Mesendoderm (in vitro differentiated cells): ENCODE results near the gene WDR1.

Source experiments
- DNase-seq: peaks from one replicate; pipeline ENCODE4 v3.0.0; 2013
- H2AK5ac ChIP-seq: 2 replicates; pipeline ENCODE4 v1.6.1; 2013; ENCODE audit warnings: low read length, inconsistent platforms
- H2BK120ac ChIP-seq: 2 replicates; pipeline ENCODE4 v1.6.1; 2013; ENCODE audit warnings: low read depth, mild to moderate bottlenecking, low read length, moderate library complexity, mixed read lengths
- H2BK15ac ChIP-seq: replicated peaks from 2 replicates; pipeline ENCODE4 v1.6.1; 2013; ENCODE audit warnings: low read depth, mild to moderate bottlenecking, moderate library complexity
- H2BK5ac ChIP-seq: 2 replicates; pipeline ENCODE4 v1.6.1; 2013; ENCODE audit warnings: low read length, inconsistent platforms
- H3K18ac ChIP-seq: 2 replicates; pipeline ENCODE4 v1.6.1; 2013; ENCODE audit warnings: mild to moderate bottlenecking, low read length, mixed read lengths
- H3K23ac ChIP-seq: one replicate; pipeline ENCODE4 v1.6.1; 2013; ENCODE audit warnings: low read length
- H3K27ac ChIP-seq: 2 replicates; pipeline ENCODE4 v1.5.1; 2013; ENCODE audit warnings: low read depth, mild to moderate bottlenecking, inconsistent platforms, low read length, moderate library complexity
- H3K27me3 ChIP-seq: 2 replicates; pipeline ENCODE4 v1.6.1; 2013; ENCODE audit warnings: low read length, control low read depth, mild to moderate bottlenecking, inconsistent platforms; ENCODE audit not compliant: insufficient read depth, poor library complexity
- H3K36me3 ChIP-seq: 2 replicates; pipeline ENCODE4 v1.6.1; 2013; ENCODE audit warnings: low read length, inconsistent platforms; ENCODE audit not compliant: control insufficient read depth, insufficient read depth
- H3K4ac ChIP-seq: one replicate; pipeline ENCODE4 v1.6.1; 2013; ENCODE audit warnings: low read depth, mild to moderate bottlenecking, low read length, moderate library complexity
- H3K4me1 ChIP-seq: 2 replicates; pipeline ENCODE4 v1.6.1; 2013; ENCODE audit warnings: low read depth, low read length, inconsistent platforms; ENCODE audit not compliant: control insufficient read depth
- H3K4me2 ChIP-seq: 2 replicates; pipeline ENCODE4 v1.6.1; 2013; ENCODE audit warnings: low read length
- H3K4me3 ChIP-seq: 2 replicates; pipeline ENCODE4 v1.5.1; 2013; ENCODE audit warnings: mild to moderate bottlenecking, low read length
- H3K56ac ChIP-seq: one replicate; pipeline ENCODE4 v1.6.1; 2013; ENCODE audit warnings: low read length
- H3K79me1 ChIP-seq: 2 replicates; pipeline ENCODE4 v1.6.1; 2013; ENCODE audit warnings: low read length, inconsistent platforms
- H3K79me2 ChIP-seq: 2 replicates; pipeline ENCODE4 v1.6.1; 2013; ENCODE audit warnings: mild to moderate bottlenecking, low read length; ENCODE audit not compliant: control insufficient read depth, insufficient read depth
- H3K9ac ChIP-seq: 2 replicates; pipeline ENCODE4 v1.6.1; 2013; ENCODE audit warnings: low read length, inconsistent platforms
- H4K5ac ChIP-seq: one replicate; pipeline ENCODE4 v1.6.1; 2013; ENCODE audit warnings: low read length
- H4K8ac ChIP-seq: one replicate; pipeline ENCODE4 v1.6.1; 2013; ENCODE audit warnings: low read depth, mild to moderate bottlenecking, control low read depth, low read length, moderate library complexity
- WGBS: extraction: QIAGEN DNeasy Blood & Tissue Kit; methylation state at CpG from one replicate; pipeline ENCODE4 v1.1.7; 2013; ENCODE audit warnings: low lambda C conversion rate, missing lambda C conversion rate; ENCODE audit not compliant: insufficient coverage; ENCODE audit errors: extremely low coverage; 5-methylcytosine and 5-hydroxymethylcytosine counted together

Gene WDR1

DNA sequence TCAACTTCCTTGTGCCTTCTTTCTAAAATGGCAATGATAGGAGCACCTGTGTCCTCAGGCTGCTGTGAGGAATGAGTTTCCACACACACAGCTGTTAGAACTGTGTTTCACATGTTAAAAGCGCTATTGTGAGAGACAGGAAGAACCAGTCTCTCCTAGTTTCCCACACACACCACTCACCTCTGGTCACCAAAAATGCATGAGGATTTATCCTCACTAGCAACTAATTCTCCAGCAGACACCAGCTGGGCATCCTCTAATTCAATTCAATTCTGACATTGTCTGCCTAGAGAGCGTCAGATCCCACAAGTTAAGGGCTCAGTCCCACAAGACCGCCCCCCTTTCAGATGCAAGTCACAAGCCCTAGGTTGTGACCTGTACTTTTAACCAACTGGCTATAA is 66.3 kb downstream of the WDR1 start:
- no peaks in the 10 kb centered on the region for H3K79me2 ChIP-seq
- no peak for DNase-seq
- no peak overlapping the region for H2AK5ac ChIP-seq
- WGBS: no CpG with 5 or more reads among the region's 3 CpGs
- no peak overlapping the region for H4K5ac ChIP-seq
- no peak overlapping the region for H3K18ac ChIP-seq
- no peak overlapping the region for H2BK15ac ChIP-seq
- H3K27ac ChIP-seq: no peak overlapping the region
- H3K27me3 ChIP-seq: no peaks in the 10 kb centered on the region
- no peaks in the 10 kb centered on the region for H3K79me1 ChIP-seq
- no peak overlapping the region for H3K4me3 ChIP-seq
- H3K4ac ChIP-seq: no peak overlapping the region
- no peak overlapping the region for H3K23ac ChIP-seq
- H3K4me2 ChIP-seq: no peak overlapping the region
- no peak overlapping the region for H3K56ac ChIP-seq
- peaks cover 6% of the 10 kb centered on the region for H3K4me1 ChIP-seq
- H3K36me3 ChIP-seq: no peaks in the 10 kb centered on the region
- H4K8ac ChIP-seq: no peak overlapping the region
- no peak overlapping the region for H3K9ac ChIP-seq
- H2BK5ac ChIP-seq: no peak overlapping the region
- H2BK120ac ChIP-seq: no peak overlapping the region

DNA sequence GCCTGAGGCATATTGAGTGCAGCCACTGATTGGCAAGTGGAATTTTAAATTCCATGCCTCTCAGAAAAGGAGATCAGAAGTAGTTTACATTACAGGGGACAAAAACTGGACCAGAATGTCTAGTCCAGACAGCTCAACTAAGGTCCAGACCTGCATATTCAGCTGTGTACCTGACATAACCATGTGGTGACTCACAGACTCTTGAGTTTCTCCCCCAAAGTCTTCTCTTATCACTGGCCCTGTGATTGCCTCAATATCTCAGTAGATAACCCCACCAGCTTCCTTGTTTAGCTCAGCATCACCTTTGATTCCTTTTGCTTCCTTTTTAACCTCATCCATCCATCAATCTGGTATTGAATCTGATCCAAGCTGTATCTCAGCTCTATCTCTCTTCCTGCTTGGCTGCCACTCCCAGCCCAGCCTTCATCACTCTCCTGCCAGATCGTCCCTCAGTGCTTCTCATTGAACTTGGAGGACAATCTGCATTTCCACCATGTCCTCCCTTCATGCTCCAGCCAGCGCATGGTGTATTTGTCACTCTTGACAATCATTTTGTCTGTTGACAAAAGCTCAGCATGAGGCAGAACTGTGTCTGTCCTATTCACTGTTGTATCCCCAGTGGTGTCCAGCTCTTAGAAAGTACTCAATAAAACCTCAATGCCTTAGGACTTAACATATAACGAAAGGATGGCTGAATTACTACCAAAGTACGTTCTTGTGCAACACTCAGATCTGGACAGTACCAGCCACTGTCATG is 67.5 kb downstream of the WDR1 start:
- no peak overlapping the region for H3K4ac ChIP-seq
- no peak overlapping the region for H4K5ac ChIP-seq
- H3K18ac ChIP-seq: no peak overlapping the region
- no peak overlapping the region for H3K4me2 ChIP-seq
- H3K79me1 ChIP-seq: no peaks in the 10 kb centered on the region
- H3K9ac ChIP-seq: no peak overlapping the region
- H3K79me2 ChIP-seq: no peaks in the 10 kb centered on the region
- no peak overlapping the region for H3K27ac ChIP-seq
- WGBS: no CpG with 5 or more reads among the region's 4 CpGs
- H2BK15ac ChIP-seq: no peak overlapping the region
- DNase-seq: peak; percentile 28
- no peak overlapping the region for H2BK120ac ChIP-seq
- H4K8ac ChIP-seq: no peak overlapping the region
- H2BK5ac ChIP-seq: no peak overlapping the region
- no peaks in the 10 kb centered on the region for H3K27me3 ChIP-seq
- no peak overlapping the region for H3K23ac ChIP-seq
- no peak overlapping the region for H3K56ac ChIP-seq
- no peak overlapping the region for H3K4me3 ChIP-seq
- no peak overlapping the region for H2AK5ac ChIP-seq
- no peaks in the 10 kb centered on the region for H3K36me3 ChIP-seq
- peaks cover 6% of the 10 kb centered on the region for H3K4me1 ChIP-seq

DNA sequence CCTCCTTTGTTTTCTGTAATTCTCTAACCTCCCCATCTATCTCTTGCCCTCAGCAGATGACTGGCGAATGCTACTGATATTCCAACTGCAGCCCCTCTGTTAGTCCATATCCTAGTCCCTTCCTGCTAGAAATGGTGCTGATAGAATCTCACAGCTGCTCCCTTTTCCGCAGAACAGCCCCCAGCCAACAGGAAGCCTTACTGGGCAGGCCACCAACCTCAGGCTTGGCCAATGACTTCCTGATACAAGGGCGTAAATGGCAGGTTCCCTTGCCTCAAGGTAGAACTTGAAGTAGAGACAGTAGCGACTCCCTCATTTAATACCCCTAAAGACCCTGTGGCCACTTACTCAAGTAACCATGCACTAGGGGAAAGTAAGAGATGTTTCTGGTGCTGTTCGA is 68.6 kb downstream of the WDR1 start:
- Histone ChIP-seq H4K8ac (no peak overlapping the region), H2BK15ac (no peak overlapping the region), H3K56ac (no peak overlapping the region), H4K5ac (no peak overlapping the region), H3K4me3 (no peak overlapping the region), H3K9ac (no peak overlapping the region), H2BK5ac (no peak overlapping the region), H3K23ac (no peak overlapping the region), H3K27ac (no peak overlapping the region), H3K18ac (no peak overlapping the region), H2BK120ac (no peak overlapping the region), H3K4ac (no peak overlapping the region), H3K79me1 (no peaks in the 10 kb centered on the region), H3K27me3 (no peaks in the 10 kb centered on the region), H3K79me2 (no peaks in the 10 kb centered on the region), H3K4me2 (no peak overlapping the region), H2AK5ac (no peak overlapping the region), H3K36me3 (no peaks in the 10 kb centered on the region), H3K4me1 (peaks cover 6% of the 10 kb centered on the region)
- no peak for DNase-seq
- WGBS: no CpG with 5 or more reads among the region's 5 CpGs

DNA sequence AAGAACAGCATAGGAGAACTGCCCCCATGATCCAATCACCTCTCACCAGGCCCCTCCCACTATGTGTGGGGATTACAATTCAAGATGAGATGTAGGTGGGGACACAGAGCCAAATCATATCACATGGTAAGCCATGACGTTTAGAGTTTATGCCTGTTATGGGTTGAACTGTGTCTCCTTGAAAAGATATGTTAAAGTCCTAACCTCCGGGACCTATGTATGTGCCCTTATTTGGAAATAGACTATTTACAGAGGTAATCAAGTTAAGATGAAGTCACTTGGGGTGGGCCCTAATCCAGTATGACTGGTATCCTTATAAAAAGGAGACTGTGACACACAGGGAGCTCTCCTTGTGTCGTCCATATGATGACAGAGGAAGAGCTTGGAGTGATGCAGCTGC is 70.1 kb downstream of the WDR1 start:
- no peak overlapping the region for H2AK5ac ChIP-seq
- no peak overlapping the region for H3K18ac ChIP-seq
- H3K4me1 ChIP-seq: peaks cover 6% of the 10 kb centered on the region
- no peak overlapping the region for H3K9ac ChIP-seq
- H2BK120ac ChIP-seq: no peak overlapping the region
- no peak overlapping the region for H3K4me3 ChIP-seq
- H3K23ac ChIP-seq: no peak overlapping the region
- H4K8ac ChIP-seq: no peak overlapping the region
- H3K36me3 ChIP-seq: no peaks in the 10 kb centered on the region
- H3K4ac ChIP-seq: no peak overlapping the region
- H3K79me1 ChIP-seq: no peaks in the 10 kb centered on the region
- no peak overlapping the region for H2BK15ac ChIP-seq
- no peak overlapping the region for H2BK5ac ChIP-seq
- no peak for DNase-seq
- H3K79me2 ChIP-seq: no peaks in the 10 kb centered on the region
- WGBS: no CpG with 5 or more reads among the region's 3 CpGs
- H3K4me2 ChIP-seq: no peak overlapping the region
- no peak overlapping the region for H3K27ac ChIP-seq
- H4K5ac ChIP-seq: no peak overlapping the region
- no peak overlapping the region for H3K56ac ChIP-seq
- no peaks in the 10 kb centered on the region for H3K27me3 ChIP-seq

DNA sequence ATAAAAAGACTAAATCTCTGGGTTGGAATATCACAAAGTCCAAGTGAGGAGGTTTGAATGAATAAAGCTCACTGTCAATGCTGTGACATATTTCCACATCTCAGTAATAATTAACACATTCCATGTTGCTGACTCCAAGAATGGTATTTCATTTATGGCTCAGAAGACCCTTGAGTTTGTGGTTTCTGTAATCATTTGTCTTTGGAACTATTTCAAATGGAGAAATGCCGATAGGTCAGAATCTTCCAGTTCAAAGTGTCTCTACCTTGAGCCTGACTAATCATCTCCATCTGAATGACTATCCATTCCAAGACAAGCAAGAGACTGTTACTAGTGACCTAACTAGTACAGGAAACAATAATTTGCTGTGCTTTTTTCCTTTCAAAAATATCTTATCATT is 71.1 kb downstream of the WDR1 start:
- Histone ChIP-seq H3K36me3 (no peaks in the 10 kb centered on the region), H3K56ac (no peak overlapping the region), H3K4ac (no peak overlapping the region), H3K79me2 (no peaks in the 10 kb centered on the region), H4K8ac (no peak overlapping the region), H3K79me1 (no peaks in the 10 kb centered on the region), H3K27ac (no peak overlapping the region), H3K23ac (no peak overlapping the region), H2BK120ac (no peak overlapping the region), H2BK15ac (no peak overlapping the region), H3K4me2 (no peak overlapping the region), H3K4me3 (no peak overlapping the region), H2BK5ac (no peak overlapping the region), H2AK5ac (no peak overlapping the region), H3K4me1 (peaks cover under 1% of the 10 kb centered on the region), H3K18ac (no peak overlapping the region), H3K27me3 (no peaks in the 10 kb centered on the region), H3K9ac (no peak overlapping the region), H4K5ac (no peak overlapping the region)
- no peak for DNase-seq
- no CpG with 5 or more reads among the region's 1 CpG for WGBS

DNA sequence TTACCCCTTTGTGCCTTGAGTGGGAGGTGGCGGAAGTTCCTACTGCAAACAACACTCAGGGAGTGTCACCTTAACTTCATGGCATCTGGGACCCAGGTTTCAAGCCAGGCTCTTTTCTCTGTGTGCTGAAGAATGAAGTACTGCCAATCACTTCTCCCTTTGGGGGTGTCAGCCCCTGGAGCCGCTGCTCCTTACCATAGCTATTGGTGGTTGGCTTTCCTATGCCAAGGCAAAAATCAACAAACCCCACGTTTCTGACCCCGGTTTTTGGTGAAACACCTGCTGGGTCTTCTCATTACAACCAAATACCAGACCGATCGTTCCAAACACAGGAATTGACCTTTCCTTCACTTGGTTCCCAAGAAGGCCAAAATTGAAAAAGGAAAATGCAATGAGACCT is 75.6 kb downstream of the WDR1 start:
- no CpG with 5 or more reads among the region's 6 CpGs for WGBS

More for the DNA sequence above, 75.6 kb downstream of the WDR1 start:
- no peak overlapping the region for H3K4me3 ChIP-seq
- H3K56ac ChIP-seq: no peak overlapping the region
- DNase-seq: no peak
- H2BK5ac ChIP-seq: no peak overlapping the region
- H3K27me3 ChIP-seq: no peaks in the 10 kb centered on the region
- H3K36me3 ChIP-seq: no peaks in the 10 kb centered on the region
- no peak overlapping the region for H3K18ac ChIP-seq
- H3K4ac ChIP-seq: no peak overlapping the region
- no peak overlapping the region for H2BK15ac ChIP-seq
- no peaks in the 10 kb centered on the region for H3K79me1 ChIP-seq
- no peak overlapping the region for H3K27ac ChIP-seq
- no peak overlapping the region for H3K23ac ChIP-seq
- no peak overlapping the region for H2BK120ac ChIP-seq
- no peak overlapping the region for H3K4me2 ChIP-seq
- H3K4me1 ChIP-seq: no peaks in the 10 kb centered on the region
- no peak overlapping the region for H3K9ac ChIP-seq
- no peak overlapping the region for H4K5ac ChIP-seq
- no peak overlapping the region for H2AK5ac ChIP-seq
- no peaks in the 10 kb centered on the region for H3K79me2 ChIP-seq
- H4K8ac ChIP-seq: no peak overlapping the region
